Ovary (tissue), 9 donors: Measurements from ENCODE around the gene ATP11C. TPM values are rescaled to one million over a fixed set of nuclear protein-coding genes. Genes with fewer than 3 reads are reported as not detected.

Experiments
- DNase-seq, 5 donors: peaks; one replicate each; pipeline ENCODE4 v3.0.0-alpha.2; 2019 to 2020
- H3K27ac ChIP-seq, 2 donors: fragments of 200-600 bp; one replicate each; pipeline versions ENCODE4 v1.5.1 to v1.8.0; 2019 to 2022
- H3K27me3 ChIP-seq: fragments of 200-600 bp; one replicate; pipeline ENCODE4 v1.8.0; 2022
- H3K36me3 ChIP-seq: fragments of 200-600 bp; sonication (generic); one replicate; pipeline ENCODE4 v1.5.1; 2019
- H3K4me1 ChIP-seq: one replicate; pipeline ENCODE4 v1.8.1; 2013; ENCODE audit warnings: mild to moderate bottlenecking, moderate library complexity; ENCODE audit not compliant: insufficient read depth
- H3K4me3 ChIP-seq: fragments of 200-600 bp; sonication (generic); one replicate; pipeline ENCODE4 v1.5.1; 2017
- H3K9me3 ChIP-seq, 2 donors: fragments of 200-600 bp in 1 of 2; sonication (generic) in 1 of 2; one replicate each; pipeline versions ENCODE4 v1.5.1 to v1.8.1; 2013 to 2019; ENCODE audit warnings: mild to moderate bottlenecking in 1 of 2, moderate library complexity in 1 of 2
- CTCF ChIP-seq, 3 donors: fragments of 450-650 bp in 2 of 3; fragments of 200-600 bp in 1 of 3; IDR thresholded peaks; one replicate each; pipeline versions ENCODE4 v1.5.1 to v1.8.0; 2016 to 2022; ENCODE audit warnings: antibody characterized with exemption in 3 of 3, mild to moderate bottlenecking in 1 of 3
- EP300 ChIP-seq: sonication (generic); formaldehyde crosslinking; IDR thresholded peaks from one replicate; pipeline ENCODE4 v1.6.1; 2017; ENCODE audit warnings: antibody characterized with exemption
- POLR2A ChIP-seq: fragments of 450-650 bp; IDR thresholded peaks from one replicate; pipeline ENCODE4 v1.6.1; 2017; ENCODE audit warnings: antibody characterized with exemption, mild to moderate bottlenecking, moderate library complexity
- WGBS, 3 donors: extraction: QIAGEN DNeasy Blood & Tissue Kit in 1 of 3; methylation state at CpG; one replicate each; pipeline versions ENCODE4 v1.1.5 to v1.1.7; 2013 to 2017; 5-methylcytosine and 5-hydroxymethylcytosine counted together
- intact Hi-C, 4 donors: fragments of 100-400 bp; cut with DNase I; formaldehyde crosslinking; loops; one replicate each; pipeline versions ENCODE4 v1.11.0 to v1.15.1; 2022 to 2023
- microRNA counts: library from miRNA; unstranded; fragments of <30 nt; microRNA quantifications from one replicate; lab custom pipeline; 2016
- microRNA-seq, 3 donors: library from miRNA; unstranded; fragments of <30 nt; microRNA quantifications; one replicate each; pipeline versions ENCODE4 to v1.2.0, GENCODE V29; 2019 to 2020
- polyA plus RNA-seq, 2 donors: library from polyadenylated mRNA; stranded (reverse); fragments of 200-250 nt in 1 of 2; fragments of 350-450 nt in 1 of 2; fragmentation: Illumina TruSeq in 1 of 2; extraction: RNeasy Lipid Tissue Mini Kit (QIAGEN cat#74804) in 1 of 2; gene quantifications; one replicate each; pipeline ENCODE4 v1.2.3, GENCODE V29; 2013 to 2014
- small RNA-seq: library from RNA; depleted of rRNA; stranded (forward); fragments of <200 nt; gene quantifications from one replicate; pipeline ENCODE3, GENCODE V24; 2016
- total RNA-seq, 7 donors: library from RNA; depleted of rRNA in 2 of 7; stranded (reverse); fragments of >200 nt in 2 of 7; fragmentation: NEBNext Ultra II Directional in 3 of 7; extraction: Animal tissue kit (Norgen Biotek cat#: 25700) in 3 of 7; gene quantifications; one replicate each; pipeline versions ENCODE4 v1.1.0 to v1.2.4, GENCODE V29; 2016 to 2023
- donor health status: DM: no; HTN: no; CAD: no; lungs with moderate emphysema.
- donor health status: DM: no; HTN: no; CAD: no.
- donor health status: Bipolar disorder and iron deficiency.
- donor health status: DM: yes; HTN: yes; CAD: no.
- donor health status: DM: no; HTN: no; CAD: no.
- donor health status: DM: yes; HTN: yes; CAD: no.

ATP11C gene
- total and polyA plus RNA-seq, 9 donors, result 13.0 to 34.7 (median 22.9) TPM

GRCh38 chrX:139680356-139680755, 252.5 kb downstream of the ATP11C start:
- no peaks in the 10 kb centered on the region for H3K36me3 ChIP-seq
- no peaks in the 10 kb centered on the region for H3K4me1 ChIP-seq
- no peak overlapping the region for H3K27ac ChIP-seq
- H3K27me3 ChIP-seq, result no peaks in the 10 kb centered on the region
- H3K9me3 ChIP-seq, result no peaks in the 10 kb centered on the region
- WGBS, 3 donors, result 45 to 64% (median 59%) methylated on average over 3 of the region's 3 CpGs
- TF ChIP-seq EP300, result no peak
- no peak for TF ChIP-seq CTCF (IDR thresholded peaks at IDR 0.05)
- TF ChIP-seq POLR2A, result no peak
- no peak for DNase-seq
- H3K4me3 ChIP-seq, result no peak overlapping the region
- intact Hi-C loops, result no loop called here

MicroRNAs encoded within 50 kb of the gene (microRNA counts, 767-probe panel; counts per million panel counts)
- 3,577 counts per million, percentile 87 among the panel's probes with 10 or more counts for microRNA hsa-miR-505-3p (lab: Ali Mortazavi, UCI)

Small RNA genes within 50 kb of the gene (microRNA-seq; reads per million reads assigned to microRNA genes)
- gene MIR505, result 64.8 to 165 (median 97.8) reads per million in 3 donors

Small RNA genes within 50 kb of the gene (small RNA-seq; reads per million reads assigned to genes)
- gene MIR505 (0.80 reads per million, percentile 47 among the genes with 10 or more reads in this experiment), gene RF00425 (not detected), gene RF01210 (not detected), gene RNU6ATAC23P (not detected)

Other genes starting within 250 kb of the ATP11C start
- gene MCF2, start 224.9 kb downstream of the ATP11C start, total RNA-seq, result 1 to 10 TPM; 1.7 to 8.1 (median 3.9) TPM
- 1 to 10 TPM in 1 of 2 donors, under 1 TPM in 1; 0.91 to 2.3 TPM for gene MCF2, start 224.9 kb downstream of the ATP11C start, polyA plus RNA-seq
- gene CXorf66, start 32.5 kb upstream of the ATP11C start, total RNA-seq, result not detected
- gene CXorf66, start 32.5 kb upstream of the ATP11C start, polyA plus RNA-seq, result not detected